Activated T-cell treated with anti-CD3 and anti-CD28 coated beads, Interleukin-2, amount 50 U/mL, for 48 hours (primary cell): Measurements from ENCODE around the gene CYP27B1.

Source experiments
- DNase-seq, 2 experiments: peaks; one replicate each; pipeline ENCODE4 v3.0.0-alpha.2; 2020

Gene CYP27B1

DNA sequence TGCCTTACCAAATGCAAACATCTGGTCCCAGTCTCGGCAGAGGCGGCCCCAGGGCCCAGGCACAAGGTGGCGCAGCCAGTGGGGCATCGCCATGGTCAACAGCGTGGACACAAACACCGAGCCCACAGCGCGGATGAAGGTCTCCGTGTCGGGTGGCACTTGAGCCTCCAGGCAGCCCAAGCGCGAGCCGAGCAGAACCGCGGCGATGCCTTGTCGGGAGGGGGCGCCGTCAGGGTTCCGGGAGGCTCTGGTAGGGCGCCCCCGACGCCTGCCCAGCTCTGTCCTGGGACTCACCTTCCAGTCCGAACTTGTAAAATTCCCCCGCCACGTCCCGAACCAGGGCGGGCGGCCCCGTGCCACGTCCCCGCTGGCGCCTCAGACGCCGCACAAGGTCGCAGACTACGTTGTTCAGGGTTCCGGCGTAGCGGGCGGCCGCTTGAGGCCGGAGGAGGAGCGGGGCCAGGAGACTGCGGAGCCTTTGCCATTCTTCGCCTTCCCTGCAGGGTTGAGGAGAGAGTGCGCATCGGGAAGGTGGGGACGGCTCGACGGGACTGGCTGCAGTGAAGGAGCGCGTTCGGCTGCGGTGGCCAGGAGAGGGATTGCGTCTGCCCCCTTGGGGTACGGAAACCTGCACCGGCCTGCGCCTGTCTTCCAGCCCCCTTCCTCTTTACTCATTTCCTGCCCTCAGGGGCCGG is 1.7 kb downstream of the CYP27B1 start:
- peak; percentile 78 to 79 for DNase-seq

DNA sequence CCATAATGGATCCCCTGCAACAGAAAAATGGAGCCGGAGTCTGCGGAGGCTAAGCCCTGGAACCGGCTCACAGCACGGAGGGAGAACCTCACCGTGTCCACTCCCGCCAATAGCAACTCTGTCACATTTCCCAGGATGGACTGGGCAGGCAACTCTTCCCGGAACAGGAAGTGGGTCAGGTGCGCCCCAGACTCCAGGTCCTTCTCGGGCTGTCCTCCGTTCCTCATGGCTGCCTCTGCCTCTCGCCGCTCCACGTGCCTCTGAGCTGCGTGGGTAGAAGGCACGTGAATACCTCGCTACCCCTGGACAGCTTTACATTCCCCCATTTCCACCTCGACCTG is 2.2 kb downstream of the CYP27B1 start:
- no peak for DNase-seq

DNA sequence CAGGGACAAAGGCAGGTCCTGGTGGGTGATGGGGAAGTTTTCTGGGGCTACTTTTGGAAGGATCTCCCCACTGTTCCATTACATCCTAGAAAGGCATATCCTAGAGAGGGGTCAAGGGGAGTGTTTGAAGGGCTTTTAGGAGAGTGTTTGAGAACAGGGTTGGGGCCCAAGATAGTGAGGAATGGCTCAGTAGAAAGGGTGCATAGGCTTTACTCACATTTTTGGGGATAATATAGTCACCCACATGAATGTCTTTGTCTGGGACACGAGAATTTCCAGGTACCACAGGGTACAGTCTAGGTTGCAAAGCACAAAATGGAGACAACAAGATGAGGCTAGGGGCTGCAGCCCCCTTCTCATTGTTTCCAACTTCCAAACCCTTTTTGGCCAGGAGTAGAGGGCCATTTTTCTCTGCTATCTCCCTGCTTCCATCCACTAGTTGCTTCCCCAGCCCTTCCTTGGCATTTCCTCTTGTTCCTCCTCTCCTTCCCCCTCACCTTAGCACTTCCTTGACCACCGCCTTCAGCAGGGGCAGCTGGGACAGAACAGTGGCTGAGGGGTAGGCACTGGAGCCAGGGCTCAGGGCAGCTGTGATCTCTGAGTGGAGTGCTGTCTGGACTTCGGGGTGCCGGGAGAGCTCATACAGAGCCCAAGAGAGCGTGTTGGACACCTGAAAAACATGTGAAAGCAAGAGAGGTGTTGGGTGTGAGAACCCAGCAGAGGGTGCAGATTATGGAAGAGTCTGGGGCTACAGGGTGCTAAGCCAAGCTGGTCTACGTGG is 2.8 kb downstream of the CYP27B1 start:
- no peak for DNase-seq

DNA sequence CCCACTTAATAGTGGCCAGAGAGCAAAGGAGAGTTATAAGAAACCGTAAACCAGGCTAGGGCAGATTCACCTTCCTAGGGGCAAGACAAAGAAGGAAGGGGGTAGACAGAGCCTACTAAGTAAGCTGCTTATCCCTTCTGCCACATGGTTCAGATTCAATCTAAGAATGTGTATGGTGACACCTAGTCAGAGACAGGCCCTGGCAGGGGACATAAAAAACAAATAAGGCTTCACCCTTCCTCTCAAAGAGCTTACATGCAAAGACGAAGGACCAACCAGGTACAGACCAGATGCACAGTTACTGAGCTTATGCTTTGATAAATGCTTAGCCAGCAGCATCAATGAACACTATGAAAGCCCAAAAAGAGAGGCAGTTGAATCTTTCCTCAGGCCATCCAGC is 4.4 kb downstream of the CYP27B1 start:
- no peak for DNase-seq

DNA sequence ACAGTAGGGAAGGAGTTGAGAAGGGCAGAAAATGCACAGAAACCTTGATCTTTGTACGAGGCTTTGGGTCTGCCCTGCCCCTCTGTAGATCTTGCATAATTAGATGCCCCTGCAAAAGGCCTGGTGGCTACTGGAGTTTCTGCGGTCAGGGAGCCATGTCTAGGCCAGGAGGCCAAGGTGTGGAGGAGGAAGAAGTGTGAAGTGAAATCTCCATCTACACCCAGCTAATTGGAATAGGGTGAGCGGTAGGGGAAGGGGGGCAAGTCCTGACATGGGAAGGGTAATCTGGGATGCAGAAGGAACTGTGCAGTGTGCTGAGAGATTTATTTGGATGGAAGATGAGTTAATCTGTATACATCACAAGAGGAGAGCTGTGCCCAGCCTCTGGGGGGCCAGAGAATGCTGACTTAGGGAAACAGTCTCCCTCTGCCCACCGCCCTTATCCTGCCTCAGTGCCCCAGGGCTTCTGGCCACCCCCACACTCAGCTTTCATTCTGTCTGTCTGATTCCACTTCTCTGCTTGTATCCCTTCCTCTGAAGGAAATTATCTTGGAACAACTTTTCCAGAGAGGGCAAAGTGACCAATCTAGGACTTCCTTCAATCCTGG is 5.4 kb downstream of the CYP27B1 start:
- no peak for DNase-seq

DNA sequence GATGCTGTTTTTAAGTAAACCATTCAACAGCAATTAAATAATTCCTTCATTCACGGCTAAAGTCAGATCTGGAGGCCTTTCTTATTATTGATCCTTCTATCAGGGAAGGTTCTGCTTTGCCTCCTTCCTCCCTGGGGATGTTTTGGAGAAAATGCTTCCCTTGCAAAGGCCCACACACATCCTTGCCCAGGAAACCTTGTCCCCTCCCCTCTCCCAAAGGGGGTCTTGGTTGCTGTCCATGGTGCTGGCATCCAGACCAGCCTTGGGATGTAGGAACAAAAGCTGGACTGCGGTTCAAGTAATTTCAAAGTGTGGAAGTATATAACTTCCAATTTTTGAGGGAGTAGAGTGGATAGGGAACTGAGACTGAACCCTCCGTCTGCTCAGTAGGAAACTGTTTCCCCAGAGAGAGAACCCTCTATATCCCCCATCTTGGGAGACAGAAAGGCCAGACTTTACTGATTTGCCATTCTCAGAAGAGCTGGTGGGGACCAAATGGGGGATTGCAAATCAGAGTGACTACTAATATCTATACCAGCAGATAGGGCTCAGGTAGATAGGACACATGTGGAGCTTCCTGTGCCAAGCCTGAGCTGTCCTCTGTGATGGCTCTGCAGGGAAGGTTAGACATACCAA is 6.4 kb downstream of the CYP27B1 start:
- DNase-seq: no peak

DNA sequence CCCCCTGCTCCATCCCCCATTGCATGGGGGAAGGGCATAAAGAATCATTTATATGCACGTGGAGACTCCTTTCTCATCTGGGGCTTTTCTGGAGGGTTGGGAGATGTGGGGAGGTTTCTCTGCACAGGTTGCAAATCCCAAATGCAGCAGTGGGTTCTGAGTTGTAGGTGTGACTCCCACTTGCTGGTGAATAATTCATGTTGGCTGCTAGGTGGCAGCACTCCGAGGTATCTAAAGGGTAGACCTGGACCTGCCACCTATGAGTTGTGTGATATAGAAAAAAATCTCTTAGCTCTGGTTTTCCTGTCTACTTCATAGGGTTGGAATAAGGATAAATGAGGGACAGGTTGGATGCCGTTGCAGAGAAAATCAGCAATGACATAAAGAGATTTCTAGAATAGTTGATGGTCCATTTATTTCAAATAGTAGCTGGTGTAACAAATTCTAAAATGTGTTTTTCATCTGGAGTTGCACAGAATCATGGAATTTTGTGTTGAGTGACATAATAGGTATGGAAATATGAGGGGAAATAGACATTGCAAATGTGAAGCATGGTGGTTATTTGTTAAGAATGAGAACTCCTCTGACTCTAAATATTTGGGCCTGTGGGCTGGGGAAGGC is 7.4 kb downstream of the CYP27B1 start:
- DNase-seq: peak in 1 of 2 experiments; percentile 45

DNA sequence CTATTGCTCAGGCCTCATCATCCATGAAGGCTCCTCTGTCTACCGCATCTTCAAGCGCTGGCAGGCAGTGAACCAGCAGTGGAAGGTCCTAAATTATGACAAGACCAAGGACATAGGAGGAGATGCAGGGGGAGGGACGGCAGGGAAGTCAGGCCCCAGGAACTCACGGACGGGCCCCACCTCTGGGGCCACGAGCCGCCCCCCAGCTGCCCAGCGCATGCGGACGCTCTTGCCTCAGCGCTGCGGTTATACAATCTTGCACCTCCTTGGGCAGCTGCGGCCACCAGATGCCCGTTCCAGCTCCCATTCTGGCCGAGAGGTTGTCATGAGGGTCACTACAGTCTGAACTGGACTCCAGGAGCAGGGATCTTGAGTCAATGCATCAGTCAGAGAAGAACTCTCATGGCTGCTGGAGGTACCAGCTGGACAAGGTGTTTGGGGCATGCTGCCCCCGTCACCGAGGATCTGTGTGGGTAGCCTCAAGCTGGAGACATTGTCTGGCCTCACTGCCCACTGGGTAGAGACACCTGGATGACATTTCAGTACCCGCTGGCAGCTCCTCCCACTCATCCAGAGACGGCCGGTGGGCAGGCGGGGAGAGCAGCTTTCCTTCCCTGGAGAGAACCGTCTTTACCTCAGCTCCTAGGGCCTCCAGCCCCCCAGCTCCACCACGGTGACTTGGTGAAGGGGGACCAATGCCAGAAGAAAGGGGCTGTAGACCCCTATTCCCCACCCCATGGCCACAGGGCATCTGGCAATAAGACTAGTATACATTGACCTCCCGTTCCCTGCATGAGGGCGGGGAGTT is 8.1 kb downstream of the CYP27B1 start:
- no peak for DNase-seq

DNA sequence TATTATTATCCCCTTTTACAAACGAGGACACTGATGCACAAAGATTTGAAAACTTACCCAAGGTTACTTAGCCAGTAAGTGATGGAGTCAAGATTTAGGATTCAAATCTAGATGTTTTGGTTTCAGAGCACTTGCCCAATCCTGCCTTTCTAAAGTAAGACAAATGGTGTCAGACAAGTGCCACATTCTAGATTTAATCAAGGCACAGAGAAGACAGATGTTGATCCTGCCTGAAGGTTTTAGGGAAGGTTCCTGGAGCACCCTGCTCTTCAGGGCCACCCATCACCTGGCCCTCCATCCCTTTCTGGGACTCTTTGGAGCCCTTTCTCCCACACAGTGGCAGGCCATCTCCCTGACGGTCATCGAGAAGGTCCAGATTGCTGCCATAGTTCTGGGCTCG is 9.1 kb downstream of the CYP27B1 start:
- DNase-seq: no peak

DNA sequence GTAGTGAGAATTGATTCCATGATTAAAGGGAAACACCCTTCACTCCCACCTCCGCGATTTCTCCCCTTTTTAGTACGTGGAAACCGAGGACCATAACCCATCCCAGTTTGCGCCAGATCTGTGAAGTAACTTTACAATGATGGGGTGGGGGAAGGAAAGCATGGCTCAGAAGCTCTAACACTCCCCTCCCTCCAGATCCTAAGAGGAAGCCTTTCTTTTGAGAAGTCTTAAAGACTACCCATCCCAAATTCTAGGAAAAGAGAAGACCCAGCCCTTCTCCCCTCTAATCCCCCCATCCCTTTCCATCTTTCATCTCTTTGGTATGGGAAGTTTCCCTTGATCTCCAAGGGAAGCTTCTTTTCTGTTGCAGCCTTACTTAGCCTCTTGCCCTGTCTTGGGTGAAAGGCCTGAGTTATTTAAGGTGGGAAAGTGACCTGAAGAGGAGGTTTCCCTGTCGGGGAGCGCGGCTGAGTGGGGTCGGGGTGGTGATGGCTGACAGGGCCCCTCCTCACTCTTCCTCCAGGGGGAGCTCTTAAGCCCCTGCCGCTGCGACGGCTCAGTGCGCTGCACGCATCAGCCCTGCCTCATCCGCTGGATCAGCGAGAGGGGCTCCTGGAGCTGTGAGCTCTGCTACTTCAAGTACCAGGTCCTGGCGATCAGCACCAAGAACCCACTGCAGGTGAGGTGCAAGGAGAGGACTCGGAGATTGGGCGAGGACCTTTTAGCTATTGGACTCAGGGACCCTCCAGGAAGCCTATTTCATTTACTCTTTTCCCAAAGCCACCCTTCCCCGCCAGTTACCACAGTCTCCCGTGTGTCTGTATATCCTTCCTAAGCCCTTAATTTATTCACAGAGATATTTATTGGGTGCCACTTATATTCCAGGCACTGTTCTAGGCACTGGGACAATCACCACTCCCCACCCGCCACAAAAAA is 10.2 kb downstream of the CYP27B1 start:
- peak; percentile 79 to 84 for DNase-seq

DNA sequence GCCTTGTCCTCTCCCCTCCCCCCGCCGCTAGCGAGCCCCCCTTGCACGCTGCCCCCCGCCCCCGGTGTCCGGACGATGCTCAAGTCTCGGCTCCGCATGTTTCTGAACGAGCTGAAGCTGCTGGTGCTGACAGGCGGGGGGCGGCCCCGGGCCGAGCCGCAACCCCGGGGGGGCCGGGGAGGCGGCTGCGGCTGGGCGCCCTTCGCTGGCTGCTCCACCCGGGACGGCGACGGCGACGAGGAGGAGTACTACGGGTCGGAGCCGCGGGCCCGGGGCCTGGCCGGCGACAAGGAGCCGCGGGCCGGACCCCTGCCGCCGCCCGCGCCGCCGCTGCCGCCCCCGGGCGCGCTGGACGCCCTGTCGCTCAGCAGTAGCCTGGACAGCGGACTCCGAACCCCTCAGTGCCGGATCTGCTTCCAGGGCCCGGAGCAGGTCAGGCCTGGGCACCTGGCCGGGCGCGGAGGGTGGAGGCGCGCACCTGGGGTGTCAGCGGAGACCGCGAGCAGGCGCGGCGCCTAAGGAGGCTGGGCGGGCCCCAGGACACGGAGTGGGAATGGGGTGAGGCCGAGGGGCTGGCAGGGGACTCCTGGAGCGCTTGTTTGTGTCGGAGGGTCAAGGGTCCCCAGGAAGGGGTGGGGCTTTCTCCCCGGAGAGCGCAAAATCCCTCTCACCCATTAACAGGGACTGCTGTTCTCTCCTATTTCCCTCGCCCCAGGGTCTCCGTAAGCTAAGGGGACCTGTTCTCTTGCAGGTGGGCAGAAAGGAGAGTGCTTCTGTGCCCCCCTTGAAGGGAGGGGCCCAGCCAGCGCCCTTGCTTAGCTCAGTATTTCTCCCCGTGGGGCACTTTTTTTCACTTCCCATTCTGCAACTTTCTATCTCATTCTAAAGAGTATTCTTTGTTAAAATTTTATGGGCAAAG is 11.2 kb downstream of the CYP27B1 start:
- DNase-seq: peak in 1 of 2 experiments; percentile 51

DNA sequence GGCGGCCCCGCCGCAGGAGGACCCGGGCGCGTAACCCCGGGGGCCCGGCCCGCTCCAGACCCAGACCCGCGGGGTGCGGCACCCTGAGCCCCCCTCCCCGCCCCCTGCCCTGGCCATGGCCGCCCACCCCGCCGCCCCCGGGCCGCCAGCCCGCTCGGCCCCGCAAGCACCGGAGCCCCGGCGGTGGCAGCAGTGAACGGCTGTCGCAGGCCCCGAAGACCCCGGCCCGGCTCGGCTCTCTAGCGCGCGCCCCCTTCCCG is 11.8 kb downstream of the CYP27B1 start:
- DNase-seq: no peak

DNA sequence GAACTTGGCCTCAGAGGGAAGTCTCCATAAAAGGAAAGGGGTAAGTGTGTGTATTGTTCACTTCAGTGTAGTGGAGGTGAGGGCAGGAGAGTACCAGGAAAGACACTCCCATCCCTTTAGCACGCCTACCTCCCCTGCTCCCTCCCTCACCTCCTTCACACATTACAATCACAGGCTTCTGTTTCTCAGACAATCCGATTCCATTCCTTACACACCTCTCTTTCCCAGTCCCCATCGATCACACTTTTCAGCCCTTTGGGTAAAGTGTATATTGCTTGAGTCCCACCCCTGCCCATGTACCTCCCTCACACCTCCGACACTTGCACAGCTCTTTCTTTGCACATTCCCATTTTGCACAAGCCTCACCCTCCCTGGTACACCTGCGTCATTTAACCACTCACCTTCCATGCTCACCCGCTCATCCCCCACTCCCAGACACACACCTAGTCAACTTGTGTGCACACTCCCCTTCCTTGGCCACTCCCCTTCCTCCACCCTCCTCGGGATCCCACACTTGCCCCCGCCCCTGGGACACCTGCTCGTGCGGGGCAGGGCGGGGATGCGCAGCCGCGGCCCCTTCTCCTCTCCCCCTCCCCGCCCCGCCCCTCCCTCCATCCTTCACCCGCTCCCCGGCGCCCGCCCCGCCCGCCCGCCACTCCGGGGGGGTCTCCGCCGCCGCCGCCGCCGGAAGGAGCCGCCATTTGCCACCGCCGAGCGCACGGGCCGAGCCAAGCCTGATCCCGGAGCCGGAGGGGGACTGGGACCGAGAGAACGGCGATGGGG is 12.3 kb downstream of the CYP27B1 start, which contains the start of gene MARCHF9:
MARCHF9 (plus strand) TSS at position 693 of the 783 bp plus-strand sequence. CDS start 426 bp downstream, outside the sequence.
- DNase-seq: peak; percentile 89 to 90

DNA sequence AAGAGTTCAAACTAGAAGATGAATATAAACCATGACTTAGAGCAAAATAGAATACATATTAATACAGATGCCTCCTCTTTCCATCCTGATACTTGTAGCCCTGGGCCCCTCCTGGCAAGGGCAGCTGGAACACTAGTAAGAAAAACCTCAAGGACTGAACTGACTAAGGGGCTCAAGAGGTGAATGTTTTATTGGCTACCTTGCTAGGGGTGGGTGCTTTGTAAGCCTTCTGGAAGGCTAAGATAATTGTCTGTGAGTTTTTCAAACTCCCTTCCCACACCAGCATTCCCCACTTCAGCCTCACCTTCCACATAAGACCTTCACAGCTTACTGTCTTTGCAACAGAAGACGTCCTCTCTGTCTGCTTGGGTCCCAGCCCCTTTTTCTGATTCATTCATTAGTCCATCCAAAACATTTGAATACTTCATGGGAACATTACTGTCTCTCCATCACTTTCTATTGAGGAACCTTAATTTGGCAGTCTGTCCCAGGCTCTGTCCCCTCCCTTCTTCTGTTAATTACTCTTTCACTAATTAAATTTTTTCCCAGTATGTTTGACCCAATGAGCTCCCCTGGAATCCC is 13.0 kb downstream of the CYP27B1 start:
- DNase-seq: no peak

DNA sequence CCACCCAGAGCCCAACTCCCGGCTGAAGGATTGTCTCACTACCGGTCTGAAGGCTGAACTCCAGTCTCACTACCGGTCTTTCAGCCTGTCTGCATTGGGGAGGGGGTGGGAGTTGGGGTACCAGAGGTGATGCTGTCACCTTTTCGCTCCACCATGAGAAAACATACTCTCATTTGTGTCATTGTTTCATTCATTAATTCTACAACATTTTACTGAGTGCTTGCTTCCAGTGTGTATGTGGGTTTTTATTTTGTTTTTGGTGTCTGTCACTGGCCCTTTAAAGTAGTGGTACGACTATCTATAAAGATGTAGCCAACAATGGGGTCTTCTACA is 14.2 kb downstream of the CYP27B1 start:
- DNase-seq: no peak

DNA sequence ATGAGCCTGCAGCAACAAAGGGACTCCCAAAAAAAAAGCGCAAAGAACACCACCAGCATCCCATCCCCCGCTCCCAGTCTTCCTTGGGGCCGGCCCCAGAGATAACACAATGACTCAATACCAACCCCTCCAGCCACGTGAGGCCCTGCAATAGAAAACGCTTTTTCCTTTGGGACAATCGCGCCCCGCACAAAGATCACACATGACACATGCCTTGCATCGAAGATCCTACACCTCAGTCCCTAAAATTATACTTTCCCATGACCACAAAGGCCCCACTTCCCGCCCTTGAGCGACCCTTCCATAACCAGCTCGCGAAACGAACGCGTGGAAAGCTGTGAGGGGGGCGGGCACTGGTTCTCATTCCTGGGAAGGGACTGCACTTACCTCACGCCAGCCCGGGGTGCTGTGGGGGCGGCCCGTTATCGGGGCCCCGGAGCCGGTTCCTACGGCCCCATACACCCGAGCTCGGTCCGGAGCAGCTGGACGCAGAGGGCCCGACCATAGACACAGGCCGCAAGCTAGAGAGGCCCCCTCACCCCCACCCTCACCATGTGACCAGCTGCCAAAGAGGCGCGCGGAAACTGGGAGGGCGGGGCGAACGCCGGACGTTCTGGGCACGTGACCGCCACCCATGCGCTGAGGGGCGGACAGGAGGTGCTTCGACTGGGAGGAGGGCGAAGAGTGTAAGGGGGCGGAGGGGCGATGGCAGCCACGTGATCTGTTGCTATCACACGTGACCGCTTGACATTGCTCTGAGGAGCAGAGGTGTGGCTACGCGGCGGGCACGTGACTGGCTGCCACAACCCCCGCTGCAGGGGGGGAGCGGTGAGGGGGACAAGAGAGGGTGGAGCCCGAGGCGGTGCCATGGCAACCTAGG is 14.8 kb downstream of the CYP27B1 start, which contains the start of gene CDK4:
CDK4 (minus strand) TSS at position 523 of the 880 bp plus-strand sequence. CDS start 593 bp downstream, outside the sequence.
- DNase-seq: peak; percentile 97 to 98

DNA sequence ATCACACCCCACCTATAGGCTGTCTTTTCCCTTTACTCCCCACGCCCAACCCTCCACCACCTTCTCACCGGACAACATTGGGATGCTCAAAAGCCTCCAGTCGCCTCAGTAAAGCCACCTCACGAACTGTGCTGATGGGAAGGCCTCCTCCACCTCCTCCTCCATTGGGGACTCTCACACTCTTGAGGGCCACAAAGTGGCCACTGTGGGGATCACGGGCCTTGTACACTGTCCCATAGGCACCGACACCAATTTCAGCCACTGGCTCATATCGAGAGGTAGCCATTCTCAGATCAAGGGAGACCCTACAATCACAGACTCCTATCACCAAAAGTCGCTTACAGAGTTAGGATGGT is 15.5 kb downstream of the CYP27B1 start:
- no peak for DNase-seq
